K562 (cell line): ENCODE results near the gene ENG. TPM values are rescaled to one million over a fixed set of nuclear protein-coding genes. Genes with fewer than 3 reads are reported as not detected.

Experiments used
- CCNT2 ChIP-seq: IDR thresholded peaks from 2 replicates; pipeline ENCODE4 v1.6.1; 2011; ENCODE audit warnings: borderline replicate concordance, low read depth, mild to moderate bottlenecking, moderate library complexity, mixed read lengths, low read length; ENCODE audit not compliant: insufficient read length; ENCODE audit errors: extremely low read depth
- CHCHD3 ChIP-seq: fragments of 250-450 bp; sonication (Bioruptor Pico); IDR thresholded peaks from 2 replicates; pipeline ENCODE4 v2.1.2; 2022; ENCODE audit warnings: mild to moderate bottlenecking
- ELK1 ChIP-seq: sonication (generic); formaldehyde crosslinking; IDR thresholded peaks from 2 replicates; pipeline ENCODE4 v1.8.1; 2022; ENCODE audit warnings: missing genetic modification reagents
- HNRNPUL1 ChIP-seq: fragments of 200-400 bp; formaldehyde crosslinking; IDR thresholded peaks from 2 replicates; pipeline ENCODE4 v1.6.1; 2017; ENCODE audit warnings: low read length
- JUN ChIP-seq, 2 experiments: sonication (generic) in 1 of 2; formaldehyde crosslinking in 1 of 2; IDR thresholded peaks; 2 replicates each; pipeline versions ENCODE4 v1.6.1 to v1.8.0; 2012 to 2022; ENCODE audit warnings: borderline replicate concordance in 2 of 2, mild to moderate bottlenecking in 2 of 2, improper control_type of control experiment in 1 of 2, low read depth in 1 of 2, low read length in 1 of 2, missing genetic modification reagents in 1 of 2
- MBD1 ChIP-seq: fragments of 250-450 bp; sonication (Bioruptor Pico); IDR thresholded peaks from 2 replicates; pipeline ENCODE4 v1.8.0; 2022; ENCODE audit warnings: inconsistent platforms
- MCM3 ChIP-seq: fragments of 450-650 bp; IDR thresholded peaks from 2 replicates; pipeline ENCODE4 v1.6.1; 2016
- MEIS2 ChIP-seq: fragments of 450-650 bp; IDR thresholded peaks from 2 replicates; pipeline ENCODE4 v1.6.1; 2014; ENCODE audit warnings: mild to moderate bottlenecking; ENCODE audit not compliant: partially characterized antibody
- NRF1 ChIP-seq, 2 experiments: fragments of 450-650 bp; IDR thresholded peaks in 1 of 2; conservative IDR thresholded peaks in 1 of 2; 2 replicates each; pipeline ENCODE4 v1.6.1; 2014; ENCODE audit warnings: mild to moderate bottlenecking in 2 of 2
- PCBP2 ChIP-seq: fragments of 200-400 bp; formaldehyde crosslinking; IDR thresholded peaks from 2 replicates; pipeline ENCODE4 v1.6.1; 2018; ENCODE audit warnings: low read length, low read depth, mild to moderate bottlenecking, moderate library complexity; ENCODE audit not compliant: poor library complexity, severe bottlenecking
- POU5F1 ChIP-seq: fragments of 150-350 bp; IDR thresholded peaks from 2 replicates; pipeline ENCODE4 v1.6.1; 2014; ENCODE audit warnings: borderline replicate concordance, low read length, low read depth, mild to moderate bottlenecking; ENCODE audit not compliant: partially characterized antibody
- PTBP1 ChIP-seq: fragments of 200-400 bp; formaldehyde crosslinking; IDR thresholded peaks from 2 replicates; pipeline ENCODE4 v1.6.1; 2017; ENCODE audit warnings: low read depth, low read length
- RAD21 ChIP-seq, 2 experiments: fragments of 250-450 bp in 1 of 2; fragments of 450-650 bp in 1 of 2; sonication (Bioruptor Pico) in 1 of 2; formaldehyde crosslinking in 1 of 2; IDR thresholded peaks in 1 of 2; conservative IDR thresholded peaks in 1 of 2; 2 replicates each; pipeline versions ENCODE4 v1.4.0 to v1.8.0; 2020 to 2022; ENCODE audit warnings: mild to moderate bottlenecking in 2 of 2, moderate library complexity in 1 of 2
- RUNX1 ChIP-seq: sonication (generic); IDR thresholded peaks from 2 replicates; pipeline ENCODE4 v1.6.1; 2016; ENCODE audit warnings: antibody characterized with exemption, low read depth
- SIN3B ChIP-seq: fragments of 450-650 bp; IDR thresholded peaks from 2 replicates; pipeline ENCODE4 v1.6.1; 2017; ENCODE audit warnings: low read depth, mild to moderate bottlenecking, moderate library complexity
- TBL1XR1 ChIP-seq, 2 experiments: IDR thresholded peaks; 2 replicates each; pipeline ENCODE4 v1.6.1; 2012; ENCODE audit warnings: improper control_type of control experiment in 2 of 2, low read length in 2 of 2, mild to moderate bottlenecking in 1 of 2
- ZNF184 ChIP-seq: sonication (generic); formaldehyde crosslinking; IDR thresholded peaks from 2 replicates; pipeline ENCODE4 v1.5.0; 2020; ENCODE audit warnings: missing genetic modification reagents
- ZNF41 ChIP-seq: fragments of 250-450 bp; sonication (Bioruptor Pico); conservative IDR thresholded peaks from 2 replicates; pipeline ENCODE4 v1.4.0; 2020; ENCODE audit warnings: mild to moderate bottlenecking
- ZNF780A ChIP-seq: fragments of 250-450 bp; sonication (Bioruptor Pico); IDR thresholded peaks from 2 replicates; pipeline ENCODE4 v1.5.0; 2021; ENCODE audit warnings: mild to moderate bottlenecking
- polyA plus RNA-seq, 8 experiments: library from polyadenylated mRNA; depleted of rRNA in 4 of 8; stranded (reverse) in 5 of 8; unstranded in 3 of 8; fragments of >200 nt; fragmentation: Nextera tagmentation in 2 of 8; fragmentation: Illumina TruSeq in 1 of 8; extraction: Ambion mirVana in 2 of 8; extraction: Trizol in 1 of 8; gene quantifications; 2 replicates each; pipeline versions ENCODE4 v1.2.1 to v1.2.3, GENCODE V29; 2011 to 2014; ENCODE audit warnings: inconsistent platforms in 1 of 8, missing spikeins in 1 of 8
- total RNA-seq, 7 experiments: library from RNA; depleted of rRNA in 6 of 7; stranded (reverse); fragments of >200 nt in 6 of 7; fragmentation: Illumina TruSeq in 2 of 7; extraction: Trizol in 2 of 7; gene quantifications; 2 replicates each; pipeline versions ENCODE4 v1.2.1 to v1.2.3, GENCODE V29; 2011 to 2021; ENCODE audit warnings: low replicate concordance in 1 of 7
- TF ChIP-seq, protein P1 (sequence below): fragments of 450-650 bp; IDR thresholded peaks from 2 replicates; pipeline ENCODE4 v1.6.1; 2018; ENCODE audit warnings: mild to moderate bottlenecking, low read depth; ENCODE audit not compliant: partially characterized antibody
- TF ChIP-seq, protein P2 (sequence below): fragments of 250-450 bp; sonication (Bioruptor Pico); IDR thresholded peaks from 2 replicates; pipeline ENCODE4 v1.5.0; 2022; ENCODE audit warnings: mild to moderate bottlenecking

Gene ENG
- total and polyA plus RNA-seq, 9 of the 15 experiments (the other 6 are each of a cell fraction or from before 2014, with no cell fraction given): 0.04 to 0.40 (median 0.14) TPM; not detected in 1

GRCh38 chr9:127770905-127771569 lies 83.4 kb downstream of the ENG start (continued):
- TF ChIP-seq MEIS2 (peak; percentile 100), ZNF780A (CRISPR knock-in tag) (no peak), ZNF184 (no peak), TBL1XR1 (IDR thresholded peaks at IDR 0.05; ENCODE audit: low read length in 2 of 2) (no peak), NRF1 (conservative IDR thresholded peaks at IDR 0.05 in 1 of 2, IDR thresholded peaks at IDR 0.05 in 1 of 2) (peak; percentile 90 to 91), MBD1 (no peak), JUN (IDR thresholded peaks at IDR 0.05; ENCODE audit: borderline replicate concordance, low read depth, low read length) (peak; percentile 30; the same call in 1 of the 2 replicates), JUN (CRISPR knock-in tag; IDR thresholded peaks at IDR 0.05; ENCODE audit: borderline replicate concordance) (no peak), SIN3B (no peak), RUNX1 (no peak), CHCHD3 (CRISPR knock-in tag) (no peak), POU5F1 (no peak), ZNF41 (CRISPR knock-in tag) (no peak), CCNT2 (peak; percentile 82), HNRNPUL1 (no peak), ELK1 (CRISPR knock-in tag) (no peak), RAD21 (CRISPR knock-in tag; conservative IDR thresholded peaks at IDR 0.05 in 1 of 2, IDR thresholded peaks at IDR 0.05 in 1 of 2) (no peak), PTBP1 (no peak), PCBP2 (no peak), MCM3 (no peak)
- TF ChIP-seq, protein P1, sequence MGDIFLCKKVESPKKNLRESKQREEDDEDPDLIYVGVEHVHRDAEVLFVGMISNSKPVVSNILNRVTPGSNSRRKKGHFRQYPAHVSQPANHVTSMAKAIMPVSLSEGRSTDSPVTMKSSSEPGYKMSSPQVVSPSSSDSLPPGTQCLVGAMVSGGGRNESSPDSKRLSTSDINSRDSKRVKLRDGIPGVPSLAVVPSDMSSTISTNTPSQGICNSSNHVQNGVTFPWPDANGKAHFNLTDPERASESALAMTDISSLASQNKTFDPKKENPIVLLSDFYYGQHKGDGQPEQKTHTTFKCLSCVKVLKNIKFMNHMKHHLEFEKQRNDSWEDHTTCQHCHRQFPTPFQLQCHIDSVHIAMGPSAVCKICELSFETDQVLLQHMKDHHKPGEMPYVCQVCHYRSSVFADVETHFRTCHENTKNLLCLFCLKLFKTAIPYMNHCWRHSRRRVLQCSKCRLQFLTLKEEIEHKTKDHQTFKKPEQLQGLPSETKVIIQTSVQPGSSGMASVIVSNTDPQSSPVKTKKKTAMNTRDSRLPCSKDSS: no peak
- TF ChIP-seq, protein P2, sequence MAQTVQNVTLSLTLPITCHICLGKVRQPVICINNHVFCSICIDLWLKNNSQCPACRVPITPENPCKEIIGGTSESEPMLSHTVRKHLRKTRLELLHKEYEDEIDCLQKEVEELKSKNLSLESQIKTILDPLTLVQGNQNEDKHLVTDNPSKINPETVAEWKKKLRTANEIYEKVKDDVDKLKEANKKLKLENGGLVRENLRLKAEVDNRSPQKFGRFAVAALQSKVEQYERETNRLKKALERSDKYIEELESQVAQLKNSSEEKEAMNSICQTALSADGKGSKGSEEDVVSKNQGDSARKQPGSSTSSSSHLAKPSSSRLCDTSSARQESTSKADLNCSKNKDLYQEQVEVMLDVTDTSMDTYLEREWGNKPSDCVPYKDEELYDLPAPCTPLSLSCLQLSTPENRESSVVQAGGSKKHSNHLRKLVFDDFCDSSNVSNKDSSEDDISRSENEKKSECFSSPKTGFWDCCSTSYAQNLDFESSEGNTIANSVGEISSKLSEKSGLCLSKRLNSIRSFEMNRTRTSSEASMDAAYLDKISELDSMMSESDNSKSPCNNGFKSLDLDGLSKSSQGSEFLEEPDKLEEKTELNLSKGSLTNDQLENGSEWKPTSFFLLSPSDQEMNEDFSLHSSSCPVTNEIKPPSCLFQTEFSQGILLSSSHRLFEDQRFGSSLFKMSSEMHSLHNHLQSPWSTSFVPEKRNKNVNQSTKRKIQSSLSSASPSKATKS: no peak
